ENCODE results near the gene FLRT1. TPM values are rescaled to one million over a fixed set of nuclear protein-coding genes. Genes with fewer than 3 reads are reported as not detected.

FLRT1 gene
- total RNA-seq, 1 donor from 2014 or later, result 0.52 TPM

DNA sequence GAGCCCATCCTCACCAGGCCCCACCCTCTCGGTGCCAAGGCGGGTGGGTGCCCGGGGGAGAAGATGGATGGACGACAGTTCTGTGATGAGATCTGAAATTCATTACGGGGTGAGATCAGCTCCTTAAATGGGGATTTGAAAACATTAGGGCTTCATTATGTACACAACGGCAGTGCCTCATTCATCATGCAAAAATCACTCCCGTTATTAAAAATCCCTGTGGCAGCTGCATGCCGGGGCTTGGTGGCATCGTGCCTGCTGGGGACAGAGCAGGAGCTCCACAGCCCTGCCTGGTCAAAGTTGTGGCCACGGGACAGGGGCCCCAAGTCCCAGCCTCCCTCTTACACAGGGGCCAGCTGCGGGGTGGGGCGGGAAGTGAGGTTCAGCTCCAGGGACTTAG lies 29.3 kb upstream of the FLRT1 start:
- Histone ChIP-seq H3K36me3 (ENCODE audit: control insufficient read depth in 3 of 3, insufficient read depth in 3 of 3, low read length in 3 of 3) (peaks cover 0 to 6% (median 0%) of the 10 kb centered on the region in 3 donors), H3K4me1 (ENCODE audit: control insufficient read depth in 3 of 3, insufficient read depth in 3 of 3, low read length in 3 of 3) (peaks cover 17 to 29% (median 27%) of the 10 kb centered on the region in 3 donors), H3K9ac (ENCODE audit: low read depth in 1 of 3, low read length in 3 of 3) (peak overlapping the region in 1 of 3 donors; percentile 3), H3K27ac (ENCODE audit: low read depth, low read length) (no peak overlapping the region), H3K27me3 (ENCODE audit: control insufficient read depth in 3 of 3, insufficient read depth in 3 of 3, low read length in 3 of 3) (no peaks in the 10 kb centered on the region), H3K4me3 (ENCODE audit: low read length in 3 of 3) (no peak overlapping the region), H3K9me3 (ENCODE audit: control insufficient read depth in 3 of 3, low read length in 3 of 3) (no peaks in the 10 kb centered on the region)

DNA sequence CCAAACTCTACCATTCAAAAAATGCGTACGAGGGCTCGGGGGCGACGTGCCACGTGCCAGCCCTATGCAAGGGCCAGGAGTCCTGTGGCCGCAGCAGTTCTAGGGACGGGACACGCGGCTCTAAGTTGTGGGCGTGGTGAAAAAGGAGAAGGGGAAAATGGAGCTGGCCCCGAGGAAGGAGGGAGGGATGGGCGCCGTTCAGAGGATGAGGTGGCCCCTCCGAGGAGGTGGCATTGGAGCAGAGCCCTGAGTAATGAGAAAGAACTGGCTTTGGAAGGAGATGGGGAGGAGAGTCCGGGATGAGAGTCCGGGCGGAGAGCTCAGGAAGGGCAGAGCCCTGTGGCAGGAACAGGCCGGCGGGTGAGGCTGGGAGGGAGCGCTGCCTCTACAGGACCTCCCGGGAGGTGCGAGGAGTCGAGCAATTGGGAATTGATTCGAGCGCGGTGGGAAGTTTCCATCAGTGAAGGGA lies 28.5 kb upstream of the FLRT1 start:
- no peak overlapping the region for H3K27ac ChIP-seq (ENCODE audit: low read depth, low read length)
- H3K4me1 ChIP-seq (ENCODE audit: control insufficient read depth in 3 of 3, insufficient read depth in 3 of 3, low read length in 3 of 3), result peaks cover 9 to 21% (median 19%) of the 10 kb centered on the region in 3 donors

DNA sequence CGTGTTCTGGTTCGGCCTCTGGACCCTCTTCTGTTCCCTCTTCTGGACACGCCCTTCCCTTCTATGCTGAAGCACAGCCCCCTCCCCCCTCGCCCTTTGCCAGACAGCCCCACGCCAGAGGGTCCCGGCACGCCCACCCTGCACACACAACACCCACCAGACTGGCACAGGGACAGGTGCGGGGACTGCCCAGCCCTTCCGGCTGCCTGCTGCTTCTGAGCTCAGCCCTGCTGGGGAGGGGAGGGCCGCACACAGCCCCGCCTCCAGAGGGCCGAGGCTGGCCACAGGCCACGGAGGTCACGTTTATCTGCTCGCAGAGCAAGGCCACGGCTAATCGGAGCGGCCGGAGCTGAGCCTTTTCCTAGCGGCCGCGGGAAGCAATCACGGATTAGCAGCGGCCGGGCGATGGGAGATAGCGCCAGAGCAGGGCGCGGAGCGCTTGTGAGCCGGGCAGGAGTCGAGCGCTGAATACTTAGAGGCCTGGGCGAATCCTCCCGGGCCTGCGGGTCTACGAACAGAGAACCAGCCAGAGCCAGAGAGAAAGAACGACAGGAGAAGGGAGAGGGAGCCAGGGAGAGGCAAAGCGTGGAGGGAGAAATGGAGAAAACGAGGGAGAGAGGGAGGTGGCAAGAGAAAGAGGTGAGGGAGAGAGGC lies 28.0 kb upstream of the FLRT1 start:
- Histone ChIP-seq H3K9me3 (ENCODE audit: control insufficient read depth in 3 of 3, low read length in 3 of 3) (no peaks in the 10 kb centered on the region), H3K9ac (ENCODE audit: low read depth in 1 of 3, low read length in 3 of 3) (peak overlapping the region in 2 of 3 donors; percentile 23 to 57), H3K36me3 (ENCODE audit: control insufficient read depth in 3 of 3, insufficient read depth in 3 of 3, low read length in 3 of 3) (peaks cover 0 to 6% (median 0%) of the 10 kb centered on the region in 3 donors), H3K4me3 (ENCODE audit: low read length in 3 of 3) (peak overlapping the region; percentile 43 to 46 (median 45)), H3K27ac (ENCODE audit: low read depth, low read length) (no peak overlapping the region), H3K27me3 (ENCODE audit: control insufficient read depth in 3 of 3, insufficient read depth in 3 of 3, low read length in 3 of 3) (no peaks in the 10 kb centered on the region), H3K4me1 (ENCODE audit: control insufficient read depth in 3 of 3, insufficient read depth in 3 of 3, low read length in 3 of 3) (peaks cover 6 to 17% (median 17%) of the 10 kb centered on the region in 3 donors)

More for the DNA sequence above, 28.5 kb upstream of the FLRT1 start:
- H3K9me3 ChIP-seq (ENCODE audit: control insufficient read depth in 3 of 3, low read length in 3 of 3), result no peaks in the 10 kb centered on the region
- H3K27me3 ChIP-seq (ENCODE audit: control insufficient read depth in 3 of 3, insufficient read depth in 3 of 3, low read length in 3 of 3), result no peaks in the 10 kb centered on the region
- peaks cover 0 to 6% (median 0%) of the 10 kb centered on the region in 3 donors for H3K36me3 ChIP-seq (ENCODE audit: control insufficient read depth in 3 of 3, insufficient read depth in 3 of 3, low read length in 3 of 3)
- peak overlapping the region; percentile 43 to 46 (median 45) for H3K4me3 ChIP-seq (ENCODE audit: low read length in 3 of 3)
- H3K9ac ChIP-seq (ENCODE audit: low read depth in 1 of 3, low read length in 3 of 3), result no peak overlapping the region

- Histone ChIP-seq H3K4me3 (ENCODE audit: low read length in 3 of 3) (peak overlapping the region in 1 of 3 donors; percentile 46), H3K9ac (ENCODE audit: low read depth in 1 of 3, low read length in 3 of 3) (peak overlapping the region in 1 of 3 donors; percentile 57), H3K4me1 (ENCODE audit: control insufficient read depth in 3 of 3, insufficient read depth in 3 of 3, low read length in 3 of 3) (peaks cover 6 to 17% (median 17%) of the 10 kb centered on the region in 3 donors), H3K9me3 (ENCODE audit: control insufficient read depth in 3 of 3, low read length in 3 of 3) (no peaks in the 10 kb centered on the region), H3K36me3 (ENCODE audit: control insufficient read depth in 3 of 3, insufficient read depth in 3 of 3, low read length in 3 of 3) (peaks cover 0 to 6% (median 0%) of the 10 kb centered on the region in 3 donors), H3K27ac (ENCODE audit: low read depth, low read length) (no peak overlapping the region), H3K27me3 (ENCODE audit: control insufficient read depth in 3 of 3, insufficient read depth in 3 of 3, low read length in 3 of 3) (no peaks in the 10 kb centered on the region)
These were observed 27.3 kb upstream of the FLRT1 start for GRCh38 chr11:64008283-64008913.

- peaks cover 0 to under 1% (median 0%) of the 10 kb centered on the region in 3 donors for H3K36me3 ChIP-seq (ENCODE audit: control insufficient read depth in 3 of 3, insufficient read depth in 3 of 3, low read length in 3 of 3)
- peaks cover 6 to 17% (median 17%) of the 10 kb centered on the region in 3 donors for H3K4me1 ChIP-seq (ENCODE audit: control insufficient read depth in 3 of 3, insufficient read depth in 3 of 3, low read length in 3 of 3)
- H3K9me3 ChIP-seq (ENCODE audit: control insufficient read depth in 3 of 3, low read length in 3 of 3), result no peaks in the 10 kb centered on the region
- H3K27ac ChIP-seq (ENCODE audit: low read depth, low read length), result no peak overlapping the region
- H3K9ac ChIP-seq (ENCODE audit: low read depth in 1 of 3, low read length in 3 of 3), result no peak overlapping the region
- H3K4me3 ChIP-seq (ENCODE audit: low read length in 3 of 3), result no peak overlapping the region
- H3K27me3 ChIP-seq (ENCODE audit: control insufficient read depth in 3 of 3, insufficient read depth in 3 of 3, low read length in 3 of 3), result no peaks in the 10 kb centered on the region
These were observed 26.7 kb upstream of the FLRT1 start for GRCh38 chr11:64008914-64009633.

DNA sequence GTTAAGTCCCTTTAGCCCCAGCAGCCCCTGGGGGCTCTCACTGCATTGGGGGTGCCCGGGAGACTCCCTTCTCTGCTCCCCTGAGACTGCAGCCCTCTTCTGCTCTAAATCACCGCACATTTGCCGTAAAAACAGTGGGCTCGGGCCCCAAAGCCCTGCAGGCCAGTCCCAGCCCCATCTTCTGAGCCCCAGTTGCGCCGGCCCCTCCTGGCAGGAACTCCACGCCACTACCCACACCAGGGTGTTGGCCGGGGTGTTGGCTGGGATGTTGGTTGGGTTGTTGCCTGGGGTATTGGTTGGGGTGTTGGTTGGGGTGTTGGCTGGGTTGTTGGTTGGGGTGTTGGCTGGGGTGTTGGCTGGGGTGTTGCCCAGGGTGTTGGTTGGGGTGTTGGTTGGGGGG lies 26.0 kb upstream of the FLRT1 start:
- H3K4me1 ChIP-seq (ENCODE audit: control insufficient read depth in 3 of 3, insufficient read depth in 3 of 3, low read length in 3 of 3), result peaks cover 6 to 17% (median 17%) of the 10 kb centered on the region in 3 donors
- H3K9me3 ChIP-seq (ENCODE audit: control insufficient read depth in 3 of 3, low read length in 3 of 3), result no peaks in the 10 kb centered on the region
- no peaks in the 10 kb centered on the region for H3K27me3 ChIP-seq (ENCODE audit: control insufficient read depth in 3 of 3, insufficient read depth in 3 of 3, low read length in 3 of 3)
- H3K36me3 ChIP-seq (ENCODE audit: control insufficient read depth in 3 of 3, insufficient read depth in 3 of 3, low read length in 3 of 3), result no peaks in the 10 kb centered on the region
- H3K4me3 ChIP-seq (ENCODE audit: low read length in 3 of 3), result no peak overlapping the region
- H3K9ac ChIP-seq (ENCODE audit: low read depth in 1 of 3, low read length in 3 of 3), result no peak overlapping the region
- no peak overlapping the region for H3K27ac ChIP-seq (ENCODE audit: low read depth, low read length)

DNA sequence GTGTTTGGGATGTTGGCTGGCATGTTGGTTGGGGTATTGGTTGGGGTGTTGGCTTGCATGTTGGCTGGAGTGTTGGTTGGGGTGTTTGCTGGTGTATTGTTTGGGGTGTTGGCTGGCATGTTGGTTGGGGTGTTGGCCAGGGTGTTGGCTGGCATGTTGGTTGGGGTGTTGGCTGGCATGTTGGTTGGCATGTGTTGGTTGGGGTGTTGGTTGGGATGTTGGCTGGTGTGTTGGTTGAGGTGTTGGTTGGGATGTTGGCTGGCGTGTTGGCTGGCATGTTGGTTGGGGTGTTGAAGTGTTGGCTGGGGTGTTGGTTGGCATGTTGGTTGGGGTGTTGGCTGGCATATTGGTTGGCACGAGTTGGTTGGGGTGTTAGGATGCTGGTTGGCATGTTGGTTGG lies 24.9 kb upstream of the FLRT1 start:
- H3K4me3 ChIP-seq (ENCODE audit: low read length in 3 of 3), result no peak overlapping the region
- no peaks in the 10 kb centered on the region for H3K9me3 ChIP-seq (ENCODE audit: control insufficient read depth in 3 of 3, low read length in 3 of 3)
- no peak overlapping the region for H3K27ac ChIP-seq (ENCODE audit: low read depth, low read length)
- peaks cover 6 to 17% (median 17%) of the 10 kb centered on the region in 3 donors for H3K4me1 ChIP-seq (ENCODE audit: control insufficient read depth in 3 of 3, insufficient read depth in 3 of 3, low read length in 3 of 3)
- H3K27me3 ChIP-seq (ENCODE audit: control insufficient read depth in 3 of 3, insufficient read depth in 3 of 3, low read length in 3 of 3), result no peaks in the 10 kb centered on the region
- H3K36me3 ChIP-seq (ENCODE audit: control insufficient read depth in 3 of 3, insufficient read depth in 3 of 3, low read length in 3 of 3), result no peaks in the 10 kb centered on the region
- no peak overlapping the region for H3K9ac ChIP-seq (ENCODE audit: low read depth in 1 of 3, low read length in 3 of 3)

GRCh38 chr11:64011371-64011770 lies 24.4 kb upstream of the FLRT1 start:
- Histone ChIP-seq H3K9ac (ENCODE audit: low read depth in 1 of 3, low read length in 3 of 3) (no peak overlapping the region), H3K27ac (ENCODE audit: low read depth, low read length) (no peak overlapping the region), H3K4me3 (ENCODE audit: low read length in 3 of 3) (no peak overlapping the region), H3K4me1 (ENCODE audit: control insufficient read depth in 3 of 3, insufficient read depth in 3 of 3, low read length in 3 of 3) (peaks cover 6 to 17% (median 14%) of the 10 kb centered on the region in 3 donors), H3K36me3 (ENCODE audit: control insufficient read depth in 3 of 3, insufficient read depth in 3 of 3, low read length in 3 of 3) (no peaks in the 10 kb centered on the region), H3K27me3 (ENCODE audit: control insufficient read depth in 3 of 3, insufficient read depth in 3 of 3, low read length in 3 of 3) (no peaks in the 10 kb centered on the region), H3K9me3 (ENCODE audit: control insufficient read depth in 3 of 3, low read length in 3 of 3) (no peaks in the 10 kb centered on the region)

- Histone ChIP-seq H3K9me3 (ENCODE audit: control insufficient read depth in 3 of 3, low read length in 3 of 3) (no peaks in the 10 kb centered on the region), H3K27ac (ENCODE audit: low read depth, low read length) (no peak overlapping the region), H3K4me3 (ENCODE audit: low read length in 3 of 3) (no peak overlapping the region), H3K27me3 (ENCODE audit: control insufficient read depth in 3 of 3, insufficient read depth in 3 of 3, low read length in 3 of 3) (no peaks in the 10 kb centered on the region), H3K9ac (ENCODE audit: low read depth in 1 of 3, low read length in 3 of 3) (no peak overlapping the region), H3K36me3 (ENCODE audit: control insufficient read depth in 3 of 3, insufficient read depth in 3 of 3, low read length in 3 of 3) (no peaks in the 10 kb centered on the region), H3K4me1 (ENCODE audit: control insufficient read depth in 3 of 3, insufficient read depth in 3 of 3, low read length in 3 of 3) (peaks cover 0 to 2% (median 1%) of the 10 kb centered on the region in 3 donors)
These were observed 22.4 kb upstream of the FLRT1 start for GRCh38 chr11:64013141-64013896.

All from skeletal muscle tissue (tissue), 4 donors.